Activated naive CD4-positive, alpha-beta T cell treated with anti-CD3 and anti-CD28 coated beads for 36 hours (primary cell): Measurements from ENCODE around the gene AGT. TPM values are rescaled to one million over a fixed set of nuclear protein-coding genes. Genes with fewer than 3 reads are reported as not detected.

Source experiments
- CTCF ChIA-PET: fragments of 350-600 bp; sonication (Branson Sonifier 250); formaldehyde crosslinking; loops from one replicate; lab custom pipeline; 2021; ENCODE audit warnings: antibody characterized with exemption; lab: Charles Lee
- DNase-seq: peaks from one replicate; pipeline ENCODE4 v3.0.0-alpha.2; 2020
- H3K27ac Mint-ChIP-seq: one replicate; pipeline ENCODE4 v1.8.0; 2021; ENCODE audit warnings: mild to moderate bottlenecking, mixed read lengths
- H3K27me3 Mint-ChIP-seq: one replicate; pipeline ENCODE4 v1.8.0; 2021; ENCODE audit warnings: low read depth, mixed read lengths
- H3K36me3 Mint-ChIP-seq: one replicate; pipeline ENCODE4 v1.8.0; 2021; ENCODE audit warnings: low read depth, mixed read lengths
- H3K4me1 Mint-ChIP-seq: one replicate; pipeline ENCODE4 v1.8.0; 2021; ENCODE audit warnings: low read depth, mixed read lengths
- H3K4me3 Mint-ChIP-seq: one replicate; pipeline ENCODE4 v1.8.0; 2021; ENCODE audit warnings: mild to moderate bottlenecking, moderate library complexity, mixed read lengths
- H3K9me3 Mint-ChIP-seq: one replicate; pipeline ENCODE4 v1.8.0; 2021; ENCODE audit warnings: mixed read lengths
- intact Hi-C: fragments of 100-400 bp; cut with micrococcal nuclease; formaldehyde crosslinking; loops from one replicate; pipeline ENCODE4 v1.15.1; 2023
- total RNA-seq, 2 experiments: library from RNA; stranded (reverse); gene quantifications; one replicate each; pipeline ENCODE4 v1.2.3, GENCODE V29; 2021

Gene AGT
- total RNA-seq, result not detected

- intact Hi-C loops, result no loop called here
- no peak for DNase-seq
- peaks cover 5% of the 10 kb centered on the region for H3K9me3 Mint-ChIP-seq
- CTCF ChIA-PET, result no interaction called here
- H3K36me3 Mint-ChIP-seq, result no peaks in the 10 kb centered on the region
- H3K27ac Mint-ChIP-seq, result no peak within 1 kb of the TSS
- no peak within 1 kb of the TSS for H3K4me3 Mint-ChIP-seq
- H3K27me3 Mint-ChIP-seq, result peaks cover 6% of the 10 kb centered on the region
- H3K4me1 Mint-ChIP-seq, result no peaks in the 10 kb centered on the region
These were observed at the start of gene AGT for GRCh38 chr1:230713915-230714764. TSS of gene AGT (minus strand) at chr1:230714122. CDS start at chr1:230710823, 3,299 bp downstream.

GRCh38 chr1:230761443-230762167, 47.7 kb upstream of the AGT start:
- Mint-ChIP-seq H3K9me3 (no peaks in the 10 kb centered on the region), H3K36me3 (no peaks in the 10 kb centered on the region), H3K27ac (no peak overlapping the region), H3K4me1 (no peaks in the 10 kb centered on the region), H3K4me3 (no peak overlapping the region), H3K27me3 (peaks cover 8% of the 10 kb centered on the region)
- CTCF ChIA-PET, result interaction anchor here (1.1 kb wide), 1 partner anchor 188 kb away, joined by 3 read pairs; no protein-coding TSS in a partner anchor
- intact Hi-C loops, result no loop called here
- DNase-seq, result no peak

- H3K27ac Mint-ChIP-seq, result no peak overlapping the region
- intact Hi-C loops, result no loop called here
- no peak overlapping the region for H3K4me3 Mint-ChIP-seq
- no peak for DNase-seq
- no peaks in the 10 kb centered on the region for H3K36me3 Mint-ChIP-seq
- no peaks in the 10 kb centered on the region for H3K4me1 Mint-ChIP-seq
- CTCF ChIA-PET, result interaction anchor here (0.6 kb wide), 1 partner anchor 327 kb away, joined by 3 read pairs; no protein-coding TSS in a partner anchor
- H3K27me3 Mint-ChIP-seq, result peaks cover 7% of the 10 kb centered on the region
- no peaks in the 10 kb centered on the region for H3K9me3 Mint-ChIP-seq
These were observed 46.5 kb upstream of the AGT start for GRCh38 chr1:230760360-230760827.

GRCh38 chr1:230759369-230760065, 45.6 kb upstream of the AGT start:
- H3K36me3 Mint-ChIP-seq, result no peaks in the 10 kb centered on the region
- H3K27me3 Mint-ChIP-seq, result peaks cover 7% of the 10 kb centered on the region
- H3K4me3 Mint-ChIP-seq, result no peak overlapping the region
- H3K9me3 Mint-ChIP-seq, result no peaks in the 10 kb centered on the region
- intact Hi-C loops, result no loop called here
- H3K27ac Mint-ChIP-seq, result no peak overlapping the region
- DNase-seq, result no peak
- no peaks in the 10 kb centered on the region for H3K4me1 Mint-ChIP-seq
- CTCF ChIA-PET, result interaction anchor here (0.6 kb wide), 1 partner anchor 98 kb away, joined by 3 read pairs; no protein-coding TSS in a partner anchor

- intact Hi-C loops, result no loop called here
- Mint-ChIP-seq H3K27ac (no peak overlapping the region), H3K4me1 (no peaks in the 10 kb centered on the region), H3K27me3 (peaks cover 7% of the 10 kb centered on the region), H3K9me3 (no peaks in the 10 kb centered on the region), H3K4me3 (no peak overlapping the region), H3K36me3 (no peaks in the 10 kb centered on the region)
- DNase-seq, result no peak
- CTCF ChIA-PET, result interaction anchor here (0.6 kb wide), 1 partner anchor 97 kb away, joined by 3 read pairs; no protein-coding TSS in a partner anchor
These were observed 44.9 kb upstream of the AGT start for GRCh38 chr1:230758709-230759368.

- H3K9me3 Mint-ChIP-seq, result no peaks in the 10 kb centered on the region
- CTCF ChIA-PET, result interaction anchor here (0.6 kb wide), 1 partner anchor 11 kb away, joined by 3 read pairs; the partner anchor contains the start of gene CAPN9
- H3K27ac Mint-ChIP-seq, result no peak overlapping the region
- intact Hi-C loops, result no loop called here
- H3K4me3 Mint-ChIP-seq, result no peak overlapping the region
- no peaks in the 10 kb centered on the region for H3K4me1 Mint-ChIP-seq
- peaks cover 7% of the 10 kb centered on the region for H3K27me3 Mint-ChIP-seq
- DNase-seq, result no peak
- H3K36me3 Mint-ChIP-seq, result no peaks in the 10 kb centered on the region
These were observed 44.2 kb upstream of the AGT start for GRCh38 chr1:230757856-230758708.

- H3K27ac Mint-ChIP-seq, result no peak overlapping the region
- H3K9me3 Mint-ChIP-seq, result no peaks in the 10 kb centered on the region
- intact Hi-C loops, result no loop called here
- H3K27me3 Mint-ChIP-seq, result no peaks in the 10 kb centered on the region
- no peaks in the 10 kb centered on the region for H3K4me1 Mint-ChIP-seq
- H3K4me3 Mint-ChIP-seq, result no peak overlapping the region
- no peak for DNase-seq
- CTCF ChIA-PET, result no interaction called here
- no peaks in the 10 kb centered on the region for H3K36me3 Mint-ChIP-seq
These were observed 40.9 kb upstream of the AGT start for GRCh38 chr1:230754796-230755195.

GRCh38 chr1:230753586-230754251, 39.8 kb upstream of the AGT start:
- no peaks in the 10 kb centered on the region for H3K36me3 Mint-ChIP-seq
- no peaks in the 10 kb centered on the region for H3K4me1 Mint-ChIP-seq
- no peaks in the 10 kb centered on the region for H3K9me3 Mint-ChIP-seq
- H3K27me3 Mint-ChIP-seq, result no peaks in the 10 kb centered on the region
- DNase-seq, result peak; percentile 40
- CTCF ChIA-PET, result no interaction called here
- peak overlapping the region; percentile 6 for H3K4me3 Mint-ChIP-seq
- intact Hi-C loops, result no loop called here
- no peak overlapping the region for H3K27ac Mint-ChIP-seq

- no peaks in the 10 kb centered on the region for H3K9me3 Mint-ChIP-seq
- no peak overlapping the region for H3K27ac Mint-ChIP-seq
- CTCF ChIA-PET, result no interaction called here
- H3K36me3 Mint-ChIP-seq, result no peaks in the 10 kb centered on the region
- no peak for DNase-seq
- intact Hi-C loops, result no loop called here
- no peaks in the 10 kb centered on the region for H3K27me3 Mint-ChIP-seq
- H3K4me1 Mint-ChIP-seq, result no peaks in the 10 kb centered on the region
- no peak overlapping the region for H3K4me3 Mint-ChIP-seq
These were observed 39.3 kb upstream of the AGT start for GRCh38 chr1:230753191-230753585.

- no peaks in the 10 kb centered on the region for H3K4me1 Mint-ChIP-seq
- H3K4me3 Mint-ChIP-seq, result no peak overlapping the region
- no peak for DNase-seq
- CTCF ChIA-PET, result no interaction called here
- H3K27me3 Mint-ChIP-seq, result no peaks in the 10 kb centered on the region
- H3K36me3 Mint-ChIP-seq, result no peaks in the 10 kb centered on the region
- no peaks in the 10 kb centered on the region for H3K9me3 Mint-ChIP-seq
- intact Hi-C loops, result no loop called here
- no peak overlapping the region for H3K27ac Mint-ChIP-seq
These were observed 38.5 kb upstream of the AGT start for GRCh38 chr1:230752407-230752806.
